Stimulated activated CD4-positive, alpha-beta T cell treated with anti-CD3 and anti-CD28 coated beads, Interleukin-12 subunit alpha, Interleukin-12 subunit beta, amount 100 ng/mL, for 48 hours (primary cell): ENCODE measurements around the gene ERICH6B.

Source experiments
- DNase-seq, 3 donors: peaks; one replicate each; pipeline ENCODE4 v3.0.0-alpha.2; 2020; ENCODE audit warnings: low read depth in 2 of 3, low spot score in 1 of 3

Gene ERICH6B

GRCh38 chr13:45545686-45546409, 69.7 kb downstream of the ERICH6B start:
- no peak for DNase-seq

- DNase-seq: no peak
These were observed 71.0 kb downstream of the ERICH6B start for GRCh38 chr13:45544520-45544919.

- DNase-seq: no peak
These were observed 72.7 kb downstream of the ERICH6B start for GRCh38 chr13:45542878-45543277.

GRCh38 chr13:45542391-45542790, 73.1 kb downstream of the ERICH6B start:
- no peak for DNase-seq

GRCh38 chr13:45541806-45542205, 73.7 kb downstream of the ERICH6B start:
- DNase-seq: no peak

GRCh38 chr13:45540864-45541263, 74.7 kb downstream of the ERICH6B start:
- DNase-seq: no peak

- DNase-seq: no peak
These were observed 75.3 kb downstream of the ERICH6B start for GRCh38 chr13:45540195-45540594.

- no peak for DNase-seq
These were observed 77.2 kb downstream of the ERICH6B start for GRCh38 chr13:45538382-45538781.

GRCh38 chr13:45537516-45537915, 78.0 kb downstream of the ERICH6B start:
- DNase-seq: no peak

- DNase-seq: no peak
These were observed 79.3 kb downstream of the ERICH6B start for GRCh38 chr13:45536224-45536623.

- DNase-seq: no peak
These were observed 80.9 kb downstream of the ERICH6B start for GRCh38 chr13:45534604-45535003.

- no peak for DNase-seq
These were observed 85.8 kb downstream of the ERICH6B start for GRCh38 chr13:45529758-45530157.

GRCh38 chr13:45527699-45528462, 87.7 kb downstream of the ERICH6B start:
- DNase-seq: no peak

- no peak for DNase-seq
These were observed 93.0 kb downstream of the ERICH6B start for GRCh38 chr13:45522571-45522970.

GRCh38 chr13:45521297-45521696, 94.2 kb downstream of the ERICH6B start:
- no peak for DNase-seq

GRCh38 chr13:45519493-45519892, 96.0 kb downstream of the ERICH6B start:
- DNase-seq: no peak

GRCh38 chr13:45518525-45519245, 96.9 kb downstream of the ERICH6B start:
- no peak for DNase-seq

- no peak for DNase-seq
These were observed 98.8 kb downstream of the ERICH6B start for GRCh38 chr13:45516757-45517156.

- no peak for DNase-seq
These were observed 103.4 kb downstream of the ERICH6B start for GRCh38 chr13:45512098-45512496.

GRCh38 chr13:45511310-45512097, 104.0 kb downstream of the ERICH6B start:
- DNase-seq: peak in 1 of 3 donors; percentile 31

- DNase-seq: no peak
These were observed 104.9 kb downstream of the ERICH6B start for GRCh38 chr13:45510672-45511071.
